ENCODE data around the gene IKBKE.

DNA sequence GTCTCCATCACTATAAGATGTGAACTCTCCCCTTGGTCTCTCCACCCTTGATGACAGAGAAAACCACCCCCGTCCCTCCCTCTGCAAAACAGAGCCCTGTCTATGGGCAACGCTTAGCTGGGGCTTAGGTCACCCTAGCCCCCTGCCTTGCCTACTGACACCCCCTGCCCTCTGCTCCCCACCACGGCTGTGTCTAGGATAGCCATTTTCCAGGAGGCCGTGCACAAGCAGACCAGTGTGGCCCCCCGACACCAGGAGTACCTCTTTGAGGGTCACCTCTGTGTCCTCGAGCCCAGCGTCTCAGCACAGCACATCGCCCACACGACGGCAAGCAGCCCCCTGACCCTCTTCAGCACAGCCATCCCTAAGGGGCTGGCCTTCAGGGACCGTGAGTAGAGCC, 8.5 kb downstream of the IKBKE start:
- TF ChIP-seq POLR2A (IDR thresholded peaks at IDR 0.05) (no peak), POLR2AphosphoS5 (IDR thresholded peaks at IDR 0.05) (no peak)
- TF ChIP-seq, protein P1, sequence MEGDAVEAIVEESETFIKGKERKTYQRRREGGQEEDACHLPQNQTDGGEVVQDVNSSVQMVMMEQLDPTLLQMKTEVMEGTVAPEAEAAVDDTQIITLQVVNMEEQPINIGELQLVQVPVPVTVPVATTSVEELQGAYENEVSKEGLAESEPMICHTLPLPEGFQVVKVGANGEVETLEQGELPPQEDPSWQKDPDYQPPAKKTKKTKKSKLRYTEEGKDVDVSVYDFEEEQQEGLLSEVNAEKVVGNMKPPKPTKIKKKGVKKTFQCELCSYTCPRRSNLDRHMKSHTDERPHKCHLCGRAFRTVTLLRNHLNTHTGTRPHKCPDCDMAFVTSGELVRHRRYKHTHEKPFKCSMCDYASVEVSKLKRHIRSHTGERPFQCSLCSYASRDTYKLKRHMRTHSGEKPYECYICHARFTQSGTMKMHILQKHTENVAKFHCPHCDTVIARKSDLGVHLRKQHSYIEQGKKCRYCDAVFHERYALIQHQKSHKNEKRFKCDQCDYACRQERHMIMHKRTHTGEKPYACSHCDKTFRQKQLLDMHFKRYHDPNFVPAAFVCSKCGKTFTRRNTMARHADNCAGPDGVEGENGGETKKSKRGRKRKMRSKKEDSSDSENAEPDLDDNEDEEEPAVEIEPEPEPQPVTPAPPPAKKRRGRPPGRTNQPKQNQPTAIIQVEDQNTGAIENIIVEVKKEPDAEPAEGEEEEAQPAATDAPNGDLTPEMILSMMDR (IDR thresholded peaks at IDR 0.05), result no peak
